Spleen (tissue), 7 donors: Measurements from ENCODE around the gene VANGL2.

ENCODE experiments used
- POLR2A ChIP-seq, 3 donors: fragments of 450-650 bp; IDR thresholded peaks; one replicate each; pipeline ENCODE4 v1.5.1; 2017; ENCODE audit warnings: antibody characterized with exemption in 3 of 3, mild to moderate bottlenecking in 1 of 3
- TF ChIP-seq, protein P1 (sequence below), 11 experiments: fragments of 200-600 bp in 7 of 11; fragments of 450-650 bp in 4 of 11; sonication (generic) in 4 of 11; IDR thresholded peaks in 8 of 11; conservative IDR thresholded peaks in 3 of 11; 1 replicate in 7 of 11; 2 replicates in 4 of 11; pipeline versions ENCODE4 v1.4.0 to v1.8.0; 2016 to 2021; ENCODE audit warnings: antibody characterized with exemption in 11 of 11, inconsistent platforms in 4 of 11, mild to moderate bottlenecking in 1 of 11
- donor health status: DM: no; HTN: no; CAD: no; lungs with moderate emphysema.
- donor health status: DM: no; HTN: no; CAD: no.
- donor health status: DM: no; HTN: no; CAD: no.

DNA sequence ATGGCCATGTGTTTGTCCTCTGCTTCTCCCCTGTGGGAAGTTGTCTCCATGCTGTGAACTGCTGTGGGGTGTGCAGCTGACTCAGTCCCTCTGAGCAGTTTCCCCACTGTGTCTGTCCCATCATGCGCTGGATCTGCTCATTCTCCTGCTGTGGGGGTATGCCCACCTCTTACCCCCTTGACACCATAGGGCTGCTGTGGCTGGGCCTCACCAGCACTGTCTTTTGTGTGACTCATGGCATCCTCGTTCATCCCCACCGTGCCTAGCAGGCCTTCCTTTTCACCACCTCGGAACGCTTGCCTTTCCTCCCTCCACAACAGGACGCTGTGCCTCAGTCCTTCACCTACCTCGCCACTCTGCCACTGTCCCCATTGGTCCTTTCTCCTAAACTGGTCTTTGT lies 27.3 kb downstream of the VANGL2 start:
- TF ChIP-seq, protein P1, sequence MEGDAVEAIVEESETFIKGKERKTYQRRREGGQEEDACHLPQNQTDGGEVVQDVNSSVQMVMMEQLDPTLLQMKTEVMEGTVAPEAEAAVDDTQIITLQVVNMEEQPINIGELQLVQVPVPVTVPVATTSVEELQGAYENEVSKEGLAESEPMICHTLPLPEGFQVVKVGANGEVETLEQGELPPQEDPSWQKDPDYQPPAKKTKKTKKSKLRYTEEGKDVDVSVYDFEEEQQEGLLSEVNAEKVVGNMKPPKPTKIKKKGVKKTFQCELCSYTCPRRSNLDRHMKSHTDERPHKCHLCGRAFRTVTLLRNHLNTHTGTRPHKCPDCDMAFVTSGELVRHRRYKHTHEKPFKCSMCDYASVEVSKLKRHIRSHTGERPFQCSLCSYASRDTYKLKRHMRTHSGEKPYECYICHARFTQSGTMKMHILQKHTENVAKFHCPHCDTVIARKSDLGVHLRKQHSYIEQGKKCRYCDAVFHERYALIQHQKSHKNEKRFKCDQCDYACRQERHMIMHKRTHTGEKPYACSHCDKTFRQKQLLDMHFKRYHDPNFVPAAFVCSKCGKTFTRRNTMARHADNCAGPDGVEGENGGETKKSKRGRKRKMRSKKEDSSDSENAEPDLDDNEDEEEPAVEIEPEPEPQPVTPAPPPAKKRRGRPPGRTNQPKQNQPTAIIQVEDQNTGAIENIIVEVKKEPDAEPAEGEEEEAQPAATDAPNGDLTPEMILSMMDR (IDR thresholded peaks at IDR 0.05 in 8 of 11, conservative IDR thresholded peaks at IDR 0.05 in 3 of 11): no peak
- no peak for TF ChIP-seq POLR2A (IDR thresholded peaks at IDR 0.05)
